GM12873 (cell line): ENCODE results near the gene SORCS2.

ENCODE experiments used
- TF ChIP-seq, protein P1 (sequence below): IDR thresholded peaks from 2 replicates; pipeline ENCODE4 v1.5.1; 2012; ENCODE audit warnings: low read depth, mild to moderate bottlenecking, moderate library complexity, low read length, control low read depth; ENCODE audit not compliant: insufficient read depth; ENCODE audit errors: missing control alignments

Gene SORCS2

GRCh38 chr4:7287918-7288280 lies 95.6 kb downstream of the SORCS2 start:
- TF ChIP-seq, protein P1, sequence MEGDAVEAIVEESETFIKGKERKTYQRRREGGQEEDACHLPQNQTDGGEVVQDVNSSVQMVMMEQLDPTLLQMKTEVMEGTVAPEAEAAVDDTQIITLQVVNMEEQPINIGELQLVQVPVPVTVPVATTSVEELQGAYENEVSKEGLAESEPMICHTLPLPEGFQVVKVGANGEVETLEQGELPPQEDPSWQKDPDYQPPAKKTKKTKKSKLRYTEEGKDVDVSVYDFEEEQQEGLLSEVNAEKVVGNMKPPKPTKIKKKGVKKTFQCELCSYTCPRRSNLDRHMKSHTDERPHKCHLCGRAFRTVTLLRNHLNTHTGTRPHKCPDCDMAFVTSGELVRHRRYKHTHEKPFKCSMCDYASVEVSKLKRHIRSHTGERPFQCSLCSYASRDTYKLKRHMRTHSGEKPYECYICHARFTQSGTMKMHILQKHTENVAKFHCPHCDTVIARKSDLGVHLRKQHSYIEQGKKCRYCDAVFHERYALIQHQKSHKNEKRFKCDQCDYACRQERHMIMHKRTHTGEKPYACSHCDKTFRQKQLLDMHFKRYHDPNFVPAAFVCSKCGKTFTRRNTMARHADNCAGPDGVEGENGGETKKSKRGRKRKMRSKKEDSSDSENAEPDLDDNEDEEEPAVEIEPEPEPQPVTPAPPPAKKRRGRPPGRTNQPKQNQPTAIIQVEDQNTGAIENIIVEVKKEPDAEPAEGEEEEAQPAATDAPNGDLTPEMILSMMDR, result no peak

DNA sequence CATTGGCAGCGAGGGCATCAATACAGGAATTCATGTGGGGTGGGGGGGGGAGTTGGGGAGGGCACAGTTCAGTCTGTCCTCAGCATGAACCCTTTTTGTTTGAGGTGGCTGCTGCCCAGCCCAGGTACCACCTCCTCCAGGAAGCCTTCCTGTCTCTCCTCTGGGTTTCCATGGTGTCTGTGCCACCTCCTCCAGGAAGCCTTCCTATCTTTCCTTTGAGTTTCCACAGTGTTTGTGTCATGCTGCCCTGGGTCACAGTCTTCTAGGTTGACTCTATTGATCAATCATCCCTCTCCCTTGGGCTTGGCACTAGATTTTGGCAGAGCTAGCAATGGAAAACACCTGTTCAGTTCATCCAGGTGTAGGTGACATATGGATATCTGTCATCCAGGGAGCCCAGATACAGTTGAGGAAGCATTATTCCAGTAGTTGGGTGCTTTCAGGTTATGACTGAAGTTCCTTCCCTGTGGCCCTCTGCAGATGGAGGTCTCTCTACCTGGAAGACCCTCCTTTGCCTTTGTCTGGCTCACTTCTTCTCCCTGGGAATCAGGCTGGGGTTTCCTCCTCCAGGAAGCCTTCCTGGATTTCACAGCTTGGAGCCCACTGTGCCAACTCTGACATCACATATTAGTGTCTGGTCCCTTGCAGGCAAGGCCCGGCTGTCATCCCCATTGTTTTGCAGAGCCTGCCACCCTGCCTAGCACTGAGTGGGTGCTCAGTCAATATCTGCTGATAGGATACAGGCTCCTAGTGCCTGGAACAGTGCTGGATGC lies 96.6 kb downstream of the SORCS2 start:
- TF ChIP-seq, protein P1, result no peak

DNA sequence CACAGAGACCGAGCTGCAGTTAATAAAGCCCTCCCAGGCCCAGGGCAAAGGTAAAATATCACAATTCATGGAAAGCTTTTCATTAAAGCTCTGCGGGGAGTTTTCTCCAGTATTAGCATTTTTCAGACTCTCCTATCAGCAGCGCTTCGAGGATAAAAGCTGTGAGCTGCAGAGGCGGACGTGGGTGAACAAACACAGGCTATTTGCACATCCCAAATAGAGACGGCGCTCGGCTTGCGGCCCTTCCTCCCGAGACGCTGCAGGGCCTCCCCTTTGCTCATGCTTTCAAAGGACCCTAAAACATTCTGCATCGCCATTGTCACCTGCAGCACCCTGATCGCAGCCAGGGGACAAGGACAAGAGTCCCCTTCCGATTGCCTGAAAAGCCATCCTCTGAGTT lies 97.3 kb downstream of the SORCS2 start:
- TF ChIP-seq, protein P1, result no peak

GRCh38 chr4:7291372-7292114 lies 99.2 kb downstream of the SORCS2 start:
- TF ChIP-seq, protein P1, result no peak

DNA sequence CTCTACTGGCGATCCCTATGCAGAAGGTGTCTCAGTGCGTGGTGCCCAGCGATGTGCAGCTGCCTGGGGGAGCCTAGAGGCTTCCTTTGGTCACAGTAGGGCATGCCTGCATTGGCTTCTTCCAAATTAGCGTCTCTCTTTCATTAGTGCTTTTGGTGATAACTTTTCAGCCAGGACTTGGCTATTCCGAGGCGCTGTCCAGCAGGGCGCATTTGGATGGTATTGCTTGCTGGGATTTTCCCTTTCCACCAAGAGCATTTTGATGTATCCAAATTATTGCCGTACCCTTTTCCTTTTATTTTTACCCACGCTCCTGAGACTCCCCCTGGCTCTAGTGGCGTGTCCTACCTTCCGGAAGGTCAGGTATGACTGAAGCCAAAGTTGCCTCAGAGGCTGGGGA lies 101.4 kb downstream of the SORCS2 start:
- TF ChIP-seq, protein P1, result no peak

DNA sequence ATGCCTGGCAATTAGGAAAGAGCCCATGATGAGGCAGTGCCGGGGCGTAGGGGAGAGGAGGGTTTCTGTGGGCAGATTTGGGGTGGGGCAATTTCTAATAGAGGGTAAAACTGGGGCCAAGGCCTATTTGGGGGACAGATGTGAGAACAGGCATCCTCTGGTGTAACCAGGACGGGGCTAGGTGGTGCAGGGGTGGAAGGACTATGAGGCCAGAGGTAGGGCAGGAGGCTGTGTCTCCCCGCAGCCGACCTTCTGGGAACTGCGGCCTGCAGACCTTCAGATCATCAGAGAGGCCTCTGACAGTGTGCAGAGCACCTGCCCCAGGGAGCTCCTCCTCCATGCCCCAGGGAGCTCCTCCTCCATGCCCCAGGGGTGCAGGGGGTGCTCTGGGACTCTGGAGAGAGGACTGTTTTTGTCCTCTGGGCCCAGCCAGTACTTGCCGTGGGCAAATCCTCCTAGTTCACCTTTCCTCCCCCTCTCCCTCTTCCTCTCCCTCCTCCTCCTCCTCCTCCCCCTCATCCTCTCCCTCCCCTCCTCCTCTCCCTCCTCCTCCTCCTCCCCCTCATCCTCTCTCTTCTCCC lies 101.9 kb downstream of the SORCS2 start:
- TF ChIP-seq, protein P1, result no peak

- TF ChIP-seq, protein P1, result no peak
These were observed 103.0 kb downstream of the SORCS2 start for GRCh38 chr4:7295197-7295910.
